Measurements from ENCODE around the gene SOAT2. TPM values are rescaled to one million over a fixed set of nuclear protein-coding genes. Genes with fewer than 3 reads are reported as not detected.

Gene SOAT2
- polyA plus RNA-seq (0.08 TPM in 1 of 3 replicates, not detected in the others), polyA minus RNA-seq (0.16 TPM in 1 of 3 replicates, not detected in the others)
- not detected for polyA plus RNA-seq (2011; ENCODE audit: low read depth)
- 0.05 TPM in 1 of 2 replicates, not detected in the other for polyA plus RNA-seq (2011; cell fraction: cytosol; rRNA removed)
- polyA plus RNA-seq (2011; cell fraction: nucleus; rRNA removed): 0.07 TPM in 1 of 2 replicates, not detected in the other
- 0.10 TPM in 1 of 2 replicates, not detected in the other for polyA plus RNA-seq (2012; ENCODE audit: low replicate concordance)
- polyA minus RNA-seq (2011; cell fraction: cytosol; rRNA and poly(A)+ RNA removed): not detected
- not detected in 2 replicates for polyA minus RNA-seq (2011; cell fraction: nucleus; rRNA and poly(A)+ RNA removed)

- H2AFZ ChIP-seq (ENCODE audit: control insufficient read depth, low read length): no peak within 1 kb of the TSS
- no peaks in the 10 kb centered on the region for H3K79me2 ChIP-seq (ENCODE audit: control insufficient read depth, insufficient read depth, low read length)
- peaks cover 13% of the 10 kb centered on the region for H3K4me1 ChIP-seq (ENCODE audit: control insufficient read depth, extremely low read depth, insufficient read depth, low read length)
- FAIRE-seq (no peak), DNase-seq (ENCODE audit: low read depth, low spot score) (no peak)
- no peak within 1 kb of the TSS for H3K9ac ChIP-seq (ENCODE audit: control insufficient read depth, extremely low read depth, insufficient read depth, low read length)
- no peaks in the 10 kb centered on the region for H3K36me3 ChIP-seq (ENCODE audit: control insufficient read depth in 2 of 2, extremely low read depth in 1 of 2, insufficient read depth in 2 of 2, low read length in 2 of 2)
- no peaks in the 10 kb centered on the region for H4K20me1 ChIP-seq (ENCODE audit: control insufficient read depth, extremely low read depth, insufficient read depth, low read length)
- no peak within 1 kb of the TSS for H3K4me3 ChIP-seq (ENCODE audit: control insufficient read depth in 2 of 3, extremely low read depth in 1 of 3, insufficient read depth in 2 of 3, low read depth in 1 of 3, low read length in 3 of 3)
- H3K27ac ChIP-seq (ENCODE audit: control insufficient read depth, insufficient read depth, low read length): no peak within 1 kb of the TSS
- no peak within 1 kb of the TSS for H3K4me2 ChIP-seq (ENCODE audit: control insufficient read depth, extremely low read depth, insufficient read depth, low read depth, low read length)
- dilution Hi-C loops (cut with MboI; ENCODE audit: extremely low pct_ligation_motif_present, low sequenced_read_pairs): no loop called here
- no peaks in the 10 kb centered on the region for H3K9me3 ChIP-seq (ENCODE audit: control insufficient read depth, low read depth, low read length)
- no peak for TF ChIP-seq EZH2 (IDR thresholded peaks at IDR 0.05; ENCODE audit: low read length)
- TF ChIP-seq, protein P1, sequence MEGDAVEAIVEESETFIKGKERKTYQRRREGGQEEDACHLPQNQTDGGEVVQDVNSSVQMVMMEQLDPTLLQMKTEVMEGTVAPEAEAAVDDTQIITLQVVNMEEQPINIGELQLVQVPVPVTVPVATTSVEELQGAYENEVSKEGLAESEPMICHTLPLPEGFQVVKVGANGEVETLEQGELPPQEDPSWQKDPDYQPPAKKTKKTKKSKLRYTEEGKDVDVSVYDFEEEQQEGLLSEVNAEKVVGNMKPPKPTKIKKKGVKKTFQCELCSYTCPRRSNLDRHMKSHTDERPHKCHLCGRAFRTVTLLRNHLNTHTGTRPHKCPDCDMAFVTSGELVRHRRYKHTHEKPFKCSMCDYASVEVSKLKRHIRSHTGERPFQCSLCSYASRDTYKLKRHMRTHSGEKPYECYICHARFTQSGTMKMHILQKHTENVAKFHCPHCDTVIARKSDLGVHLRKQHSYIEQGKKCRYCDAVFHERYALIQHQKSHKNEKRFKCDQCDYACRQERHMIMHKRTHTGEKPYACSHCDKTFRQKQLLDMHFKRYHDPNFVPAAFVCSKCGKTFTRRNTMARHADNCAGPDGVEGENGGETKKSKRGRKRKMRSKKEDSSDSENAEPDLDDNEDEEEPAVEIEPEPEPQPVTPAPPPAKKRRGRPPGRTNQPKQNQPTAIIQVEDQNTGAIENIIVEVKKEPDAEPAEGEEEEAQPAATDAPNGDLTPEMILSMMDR (optimal IDR thresholded peaks at IDR 0.05 in 1 of 3, IDR thresholded peaks at IDR 0.05 in 1 of 3, conservative IDR thresholded peaks at IDR 0.05 in 1 of 3; ENCODE audit: extremely low read depth in 1 of 3, insufficient read depth in 2 of 3, low read length in 3 of 3): no peak
- H3K9me1 ChIP-seq (ENCODE audit: control insufficient read depth, extremely low read depth, insufficient read depth, low read length): no peaks in the 10 kb centered on the region
- H3K27me3 ChIP-seq (ENCODE audit: control insufficient read depth, extremely low read depth, insufficient read depth, low read length): no peaks in the 10 kb centered on the region
These were observed at the start of gene SOAT2 for GRCh38 chr12:53102883-53103807. TSS of gene SOAT2 (plus strand) at chr12:53103486. CDS start at chr12:53103578, 92 bp downstream.

GRCh38 chr12:53054112-53054878, 49.0 kb upstream of the SOAT2 start:
- no peaks in the 10 kb centered on the region for H3K9me3 ChIP-seq (ENCODE audit: control insufficient read depth, low read depth, low read length)
- peak overlapping the region; percentile 86 for H3K27ac ChIP-seq (ENCODE audit: control insufficient read depth, insufficient read depth, low read length)
- peak; percentile 91 for DNase-seq (ENCODE audit: low read depth, low spot score)
- peak overlapping the region; percentile 79 for H3K4me2 ChIP-seq (ENCODE audit: control insufficient read depth, extremely low read depth, insufficient read depth, low read depth, low read length)
- TF ChIP-seq, protein P1 (optimal IDR thresholded peaks at IDR 0.05 in 1 of 3, IDR thresholded peaks at IDR 0.05 in 1 of 3, conservative IDR thresholded peaks at IDR 0.05 in 1 of 3; ENCODE audit: extremely low read depth in 1 of 3, insufficient read depth in 2 of 3, low read length in 3 of 3): no peak
- H3K4me3 ChIP-seq (ENCODE audit: control insufficient read depth in 2 of 3, extremely low read depth in 1 of 3, insufficient read depth in 2 of 3, low read depth in 1 of 3, low read length in 3 of 3): peak overlapping the region; percentile 54 to 90 (median 85)
- peak; percentile 44 for FAIRE-seq
- H3K9me1 ChIP-seq (ENCODE audit: control insufficient read depth, extremely low read depth, insufficient read depth, low read length): peaks cover 3% of the 10 kb centered on the region
- no peaks in the 10 kb centered on the region for H3K27me3 ChIP-seq (ENCODE audit: control insufficient read depth, extremely low read depth, insufficient read depth, low read length)
- peak overlapping the region; percentile 94 for H2AFZ ChIP-seq (ENCODE audit: control insufficient read depth, low read length)
- peaks cover 26% of the 10 kb centered on the region for H3K4me1 ChIP-seq (ENCODE audit: control insufficient read depth, extremely low read depth, insufficient read depth, low read length)
- H3K9ac ChIP-seq (ENCODE audit: control insufficient read depth, extremely low read depth, insufficient read depth, low read length): peak overlapping the region; percentile 84
- peaks cover 0 to 3% of the 10 kb centered on the region in 2 experiments for H3K36me3 ChIP-seq (ENCODE audit: control insufficient read depth in 2 of 2, extremely low read depth in 1 of 2, insufficient read depth in 2 of 2, low read length in 2 of 2)
- H4K20me1 ChIP-seq (ENCODE audit: control insufficient read depth, extremely low read depth, insufficient read depth, low read length): no peaks in the 10 kb centered on the region
- dilution Hi-C loops (cut with MboI; ENCODE audit: extremely low pct_ligation_motif_present, low sequenced_read_pairs): no loop called here
- H3K79me2 ChIP-seq (ENCODE audit: control insufficient read depth, insufficient read depth, low read length): no peaks in the 10 kb centered on the region

All from keratinocyte (primary cell).